K562 (cell line): ENCODE measurements around the gene DMP1. TPM values are rescaled to one million over a fixed set of nuclear protein-coding genes. Genes with fewer than 3 reads are reported as not detected.

Source experiments
- E2F1 ChIP-seq: sonication (generic); formaldehyde crosslinking; IDR thresholded peaks from 2 replicates; pipeline ENCODE4 v1.8.1; 2023; ENCODE audit warnings: mild to moderate bottlenecking, missing genetic modification reagents, moderate library complexity
- FOXJ3 ChIP-seq: sonication (generic); formaldehyde crosslinking; IDR thresholded peaks from 2 replicates; pipeline ENCODE4 v1.4.0; 2020; ENCODE audit warnings: mild to moderate bottlenecking, missing genetic modification reagents
- MGA ChIP-seq: fragments of 450-650 bp; IDR thresholded peaks from 2 replicates; pipeline ENCODE4 v1.6.1; 2016; ENCODE audit warnings: mild to moderate bottlenecking, moderate library complexity
- TFAP4 ChIP-seq: sonication (generic); formaldehyde crosslinking; IDR thresholded peaks from 2 replicates; pipeline ENCODE4 v1.8.0; 2022; ENCODE audit warnings: missing genetic modification reagents, mild to moderate bottlenecking, moderate library complexity, borderline replicate concordance
- ZSCAN32 ChIP-seq: fragments of 450-650 bp; formaldehyde crosslinking; IDR thresholded peaks from 2 replicates; pipeline ENCODE4 v1.4.0; 2020; ENCODE audit warnings: mild to moderate bottlenecking, moderate library complexity
- polyA plus RNA-seq, 8 experiments: library from polyadenylated mRNA; depleted of rRNA in 4 of 8; stranded (reverse) in 5 of 8; unstranded in 3 of 8; fragments of >200 nt; fragmentation: Nextera tagmentation in 2 of 8; fragmentation: Illumina TruSeq in 1 of 8; extraction: Ambion mirVana in 2 of 8; extraction: Trizol in 1 of 8; gene quantifications; 2 replicates each; pipeline versions ENCODE4 v1.2.1 to v1.2.3, GENCODE V29; 2011 to 2014; ENCODE audit warnings: inconsistent platforms in 1 of 8, missing spikeins in 1 of 8
- total RNA-seq, 7 experiments: library from RNA; depleted of rRNA in 6 of 7; stranded (reverse); fragments of >200 nt in 6 of 7; fragmentation: Illumina TruSeq in 2 of 7; extraction: Trizol in 2 of 7; gene quantifications; 2 replicates each; pipeline versions ENCODE4 v1.2.1 to v1.2.3, GENCODE V29; 2011 to 2021; ENCODE audit warnings: low replicate concordance in 1 of 7
- TF ChIP-seq, protein P1 (sequence below): fragments of 450-650 bp; formaldehyde crosslinking; IDR thresholded peaks from 2 replicates; pipeline ENCODE4 v1.4.0; 2020; ENCODE audit warnings: mild to moderate bottlenecking, moderate library complexity
- TF ChIP-seq, protein P2 (sequence below), 2 experiments: IDR thresholded peaks in 1 of 2; conservative IDR thresholded peaks in 1 of 2; 2 replicates each; pipeline ENCODE4 v1.6.1; 2016; ENCODE audit warnings: low read depth in 2 of 2, mild to moderate bottlenecking in 1 of 2, missing compliant biosample characterization in 1 of 2, missing genetic modification characterization in 1 of 2, moderate library complexity in 1 of 2

The DMP1 gene
- total and polyA plus RNA-seq, 9 of the 15 experiments (the other 6 are each of a cell fraction or from before 2014, with no cell fraction given) = not detected

- TF ChIP-seq MGA (no peak), TFAP4 (CRISPR knock-in tag) (no peak), FOXJ3 (no peak), ZSCAN32 (CRISPR knock-in tag) (no peak), E2F1 (CRISPR knock-in tag) (no peak)
- TF ChIP-seq, protein P1, sequence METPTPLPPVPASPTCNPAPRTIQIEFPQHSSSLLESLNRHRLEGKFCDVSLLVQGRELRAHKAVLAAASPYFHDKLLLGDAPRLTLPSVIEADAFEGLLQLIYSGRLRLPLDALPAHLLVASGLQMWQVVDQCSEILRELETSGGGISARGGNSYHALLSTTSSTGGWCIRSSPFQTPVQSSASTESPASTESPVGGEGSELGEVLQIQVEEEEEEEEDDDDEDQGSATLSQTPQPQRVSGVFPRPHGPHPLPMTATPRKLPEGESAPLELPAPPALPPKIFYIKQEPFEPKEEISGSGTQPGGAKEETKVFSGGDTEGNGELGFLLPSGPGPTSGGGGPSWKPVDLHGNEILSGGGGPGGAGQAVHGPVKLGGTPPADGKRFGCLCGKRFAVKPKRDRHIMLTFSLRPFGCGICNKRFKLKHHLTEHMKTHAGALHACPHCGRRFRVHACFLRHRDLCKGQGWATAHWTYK (CRISPR knock-in tag) = no peak
- TF ChIP-seq, protein P2, sequence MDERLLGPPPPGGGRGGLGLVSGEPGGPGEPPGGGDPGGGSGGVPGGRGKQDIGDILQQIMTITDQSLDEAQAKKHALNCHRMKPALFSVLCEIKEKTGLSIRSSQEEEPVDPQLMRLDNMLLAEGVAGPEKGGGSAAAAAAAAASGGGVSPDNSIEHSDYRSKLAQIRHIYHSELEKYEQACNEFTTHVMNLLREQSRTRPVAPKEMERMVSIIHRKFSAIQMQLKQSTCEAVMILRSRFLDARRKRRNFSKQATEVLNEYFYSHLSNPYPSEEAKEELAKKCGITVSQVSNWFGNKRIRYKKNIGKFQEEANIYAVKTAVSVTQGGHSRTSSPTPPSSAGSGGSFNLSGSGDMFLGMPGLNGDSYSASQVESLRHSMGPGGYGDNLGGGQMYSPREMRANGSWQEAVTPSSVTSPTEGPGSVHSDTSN (CRISPR knock-in tag; IDR thresholded peaks at IDR 0.05; ENCODE audit: low read depth) = no peak
- TF ChIP-seq, protein P2 (tag; conservative IDR thresholded peaks at IDR 0.05; ENCODE audit: low read depth) = no peak
These were observed 29.5 kb downstream of the DMP1 start (continued) for GRCh38 chr4:87679449-87680169.
